ENCODE data around the gene AACS. TPM values are rescaled to one million over a fixed set of nuclear protein-coding genes. Genes with fewer than 3 reads are reported as not detected.

The AACS gene
- total RNA-seq, 2 experiments from 2014 or later = 10.2 to 24.6 TPM

GRCh38 chr12:125133616-125134015 lies 68.4 kb downstream of the AACS start:
- ChIA-PET CTCF (ENCODE audit: unreplicated experiment) (no interaction called here), POLR2A (interaction anchor here (1.5 kb wide), 1 partner anchor 10 kb away, joined by 5 read pairs; no protein-coding TSS in a partner anchor)
- BruUV-seq (replicated peaks) = no TSS peak
- no peak for TF ChIP-seq CTCF (conservative IDR thresholded peaks at IDR 0.05; ENCODE audit: low read length)
- TF ChIP-seq EZH2phosphoT487 (IDR thresholded peaks at IDR 0.05; ENCODE audit: borderline replicate concordance, low read depth, low read length) = no peak
- Histone ChIP-seq H3K36me3 (ENCODE audit: insufficient read depth, low read length) (no peaks in the 10 kb centered on the region), H3K9me3 (ENCODE audit: low read length) (no peaks in the 10 kb centered on the region), H3K27ac (ENCODE audit: low read depth, low read length, poor library complexity, severe bottlenecking) (no peak overlapping the region), H3K4me3 (ENCODE audit: low read depth, low read length, poor library complexity, severe bottlenecking) (no peak overlapping the region), H3K79me2 (ENCODE audit: insufficient read depth, low read depth, low read length) (no peaks in the 10 kb centered on the region), H3K4me1 (ENCODE audit: insufficient read depth, low read length, poor library complexity, severe bottlenecking) (no peaks in the 10 kb centered on the region), H4K20me1 (ENCODE audit: insufficient read depth, low read length) (no peaks in the 10 kb centered on the region), H3K4me2 (ENCODE audit: low read length) (no peak overlapping the region), H2AFZ (ENCODE audit: low read length) (no peak overlapping the region), H3K9me2 (ENCODE audit: insufficient read depth, low read length) (no peaks in the 10 kb centered on the region)
- DNase-seq (ENCODE audit: low spot score) = no peak
- intact Hi-C loops (cut with micrococcal nuclease; ENCODE audit: unreplicated experiment) = no loop called here

GRCh38 chr12:125134576-125134975 lies 69.3 kb downstream of the AACS start:
- Histone ChIP-seq H3K4me1 (ENCODE audit: insufficient read depth, low read length, poor library complexity, severe bottlenecking) (no peaks in the 10 kb centered on the region), H3K27ac (ENCODE audit: low read depth, low read length, poor library complexity, severe bottlenecking) (no peak overlapping the region), H3K9me3 (ENCODE audit: low read length) (no peaks in the 10 kb centered on the region), H3K4me3 (ENCODE audit: low read depth, low read length, poor library complexity, severe bottlenecking) (no peak overlapping the region), H4K20me1 (ENCODE audit: insufficient read depth, low read length) (no peaks in the 10 kb centered on the region), H3K36me3 (ENCODE audit: insufficient read depth, low read length) (no peaks in the 10 kb centered on the region), H3K9me2 (ENCODE audit: insufficient read depth, low read length) (no peaks in the 10 kb centered on the region), H3K4me2 (ENCODE audit: low read length) (no peak overlapping the region), H2AFZ (ENCODE audit: low read length) (no peak overlapping the region), H3K79me2 (ENCODE audit: insufficient read depth, low read depth, low read length) (no peaks in the 10 kb centered on the region)
- DNase-seq (ENCODE audit: low spot score) = no peak
- ChIA-PET CTCF (ENCODE audit: unreplicated experiment) (no interaction called here), POLR2A (no interaction called here)
- no peak for TF ChIP-seq CTCF (conservative IDR thresholded peaks at IDR 0.05; ENCODE audit: low read length)
- TF ChIP-seq EZH2phosphoT487 (IDR thresholded peaks at IDR 0.05; ENCODE audit: borderline replicate concordance, low read depth, low read length) = no peak
- intact Hi-C loops (cut with micrococcal nuclease; ENCODE audit: unreplicated experiment) = no loop called here
- BruUV-seq (replicated peaks) = no TSS peak

GRCh38 chr12:125135906-125136305 lies 70.7 kb downstream of the AACS start:
- no peaks in the 10 kb centered on the region for H3K79me2 ChIP-seq (ENCODE audit: insufficient read depth, low read depth, low read length)
- TF ChIP-seq CTCF (conservative IDR thresholded peaks at IDR 0.05; ENCODE audit: low read length) (no peak), EZH2phosphoT487 (IDR thresholded peaks at IDR 0.05; ENCODE audit: borderline replicate concordance, low read depth, low read length) (no peak)
- H2AFZ ChIP-seq (ENCODE audit: low read length) = no peak overlapping the region
- no peak overlapping the region for H3K27ac ChIP-seq (ENCODE audit: low read depth, low read length, poor library complexity, severe bottlenecking)
- no peaks in the 10 kb centered on the region for H3K9me3 ChIP-seq (ENCODE audit: low read length)
- H3K4me2 ChIP-seq (ENCODE audit: low read length) = no peak overlapping the region
- ChIA-PET POLR2A (no interaction called here), CTCF (ENCODE audit: unreplicated experiment) (no interaction called here)
- H4K20me1 ChIP-seq (ENCODE audit: insufficient read depth, low read length) = no peaks in the 10 kb centered on the region
- intact Hi-C loops (cut with micrococcal nuclease; ENCODE audit: unreplicated experiment) = no loop called here
- no peaks in the 10 kb centered on the region for H3K9me2 ChIP-seq (ENCODE audit: insufficient read depth, low read length)
- H3K4me1 ChIP-seq (ENCODE audit: insufficient read depth, low read length, poor library complexity, severe bottlenecking) = no peaks in the 10 kb centered on the region
- no peaks in the 10 kb centered on the region for H3K36me3 ChIP-seq (ENCODE audit: insufficient read depth, low read length)
- DNase-seq (ENCODE audit: low spot score) = no peak
- BruUV-seq (replicated peaks) = no TSS peak
- no peak overlapping the region for H3K4me3 ChIP-seq (ENCODE audit: low read depth, low read length, poor library complexity, severe bottlenecking)
